GM19455 (cell line): ENCODE measurements around the gene COQ8B.
"Not testable (repeated sequence)": the region's sequence is repeated elsewhere in the genome, so short reads cannot be mapped to it uniquely, and the experiment has no call there.

Experiments
- ATAC-seq: cut with Tn5 transposase; IDR thresholded peaks from one replicate; pipeline ENCODE4 v1.9.1; 2021; ENCODE audit not compliant: unreplicated experiment

COQ8B gene

GRCh38 chr19:40716482-40717324 is at the start of gene COQ8B, which contains the start of gene ITPKC:
TSS of gene COQ8B (minus strand) at chr19:40716886. CDS start at chr19:40714632, 2,254 bp downstream.
TSS of gene ITPKC (plus strand) at chr19:40717112. CDS start at chr19:40717136, 24 bp downstream.
- peak; percentile 62 for ATAC-seq

GRCh38 chr19:40766385-40766784 is 49.7 kb upstream of the COQ8B start:
- not testable (repeated sequence) for ATAC-seq

DNA sequence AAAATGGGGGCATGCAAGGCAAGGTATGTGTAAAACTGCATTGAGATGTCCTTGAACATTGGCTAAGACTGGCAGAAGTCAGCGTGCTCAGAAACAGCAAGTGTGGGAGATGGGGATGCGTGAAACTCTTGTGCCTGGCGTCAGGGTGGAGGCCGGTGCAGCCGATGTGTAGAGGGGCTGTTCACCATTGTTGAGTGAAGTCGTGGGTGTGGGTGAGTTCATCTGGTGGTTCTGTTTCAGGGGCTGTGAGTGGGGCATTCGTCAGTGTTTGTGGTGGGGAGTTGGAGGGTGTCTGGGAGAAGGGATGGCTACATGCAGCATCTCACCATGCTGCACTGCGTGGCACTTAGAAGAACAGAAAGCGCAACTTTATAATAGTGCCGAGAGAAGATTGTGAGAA is 47.3 kb upstream of the COQ8B start:
- ATAC-seq: no peak

- no peak for ATAC-seq
Observed at GRCh38 chr19:40763526-40763925, 46.8 kb upstream of the COQ8B start.

DNA sequence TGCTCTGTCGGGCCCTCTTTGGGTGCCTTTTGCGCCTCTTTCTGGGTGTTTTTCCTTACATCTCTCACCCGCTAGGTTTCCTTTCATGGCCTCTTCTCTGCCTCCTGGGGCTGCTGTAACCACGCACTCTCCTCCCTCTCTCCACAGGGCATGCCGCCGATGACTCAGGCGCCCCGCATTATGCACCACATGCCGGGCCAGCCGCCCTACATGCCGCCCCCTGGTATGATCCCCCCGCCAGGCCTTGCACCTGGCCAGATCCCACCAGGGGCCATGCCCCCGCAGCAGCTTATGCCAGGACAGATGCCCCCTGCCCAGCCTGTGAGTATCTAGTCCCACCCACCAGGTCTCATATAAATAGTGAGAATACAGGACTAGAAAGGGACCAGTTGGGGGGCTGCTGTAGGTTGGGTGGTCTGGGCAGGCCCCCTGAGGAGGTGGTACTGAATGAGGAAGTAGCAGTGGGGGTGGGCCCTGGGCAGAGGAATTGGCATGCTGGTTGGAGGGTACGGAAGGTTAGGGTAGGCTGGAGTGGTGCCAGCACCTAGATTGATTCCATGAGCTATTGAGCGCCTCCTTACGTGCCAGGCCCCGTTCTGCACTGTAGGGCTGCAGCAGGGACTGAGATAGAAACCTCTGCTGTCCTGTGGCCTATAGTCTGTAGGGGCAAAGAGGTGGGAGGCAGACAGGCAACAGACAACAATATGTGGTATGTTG is 46.2 kb upstream of the COQ8B start:
- ATAC-seq: no peak

DNA sequence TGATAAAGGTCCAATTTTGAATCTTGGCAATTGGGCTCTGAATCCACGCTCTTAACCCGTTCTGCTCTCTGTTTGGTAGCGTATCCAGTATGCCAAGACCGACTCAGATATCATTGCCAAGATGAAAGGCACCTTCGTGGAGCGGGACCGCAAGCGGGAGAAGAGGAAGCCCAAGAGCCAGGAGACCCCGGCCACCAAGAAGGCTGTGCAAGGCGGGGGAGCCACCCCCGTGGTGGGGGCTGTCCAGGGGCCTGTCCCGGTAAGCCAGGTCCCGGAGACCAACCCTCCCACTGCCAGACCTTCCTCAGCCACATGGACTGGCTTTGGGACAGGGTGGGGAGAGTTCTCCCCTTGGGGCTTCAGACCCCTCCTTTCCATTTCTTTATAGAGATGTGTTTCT is 42.7 kb upstream of the COQ8B start:
- no peak for ATAC-seq

- ATAC-seq: no peak
Observed at GRCh38 chr19:40758491-40758890, 41.8 kb upstream of the COQ8B start.

DNA sequence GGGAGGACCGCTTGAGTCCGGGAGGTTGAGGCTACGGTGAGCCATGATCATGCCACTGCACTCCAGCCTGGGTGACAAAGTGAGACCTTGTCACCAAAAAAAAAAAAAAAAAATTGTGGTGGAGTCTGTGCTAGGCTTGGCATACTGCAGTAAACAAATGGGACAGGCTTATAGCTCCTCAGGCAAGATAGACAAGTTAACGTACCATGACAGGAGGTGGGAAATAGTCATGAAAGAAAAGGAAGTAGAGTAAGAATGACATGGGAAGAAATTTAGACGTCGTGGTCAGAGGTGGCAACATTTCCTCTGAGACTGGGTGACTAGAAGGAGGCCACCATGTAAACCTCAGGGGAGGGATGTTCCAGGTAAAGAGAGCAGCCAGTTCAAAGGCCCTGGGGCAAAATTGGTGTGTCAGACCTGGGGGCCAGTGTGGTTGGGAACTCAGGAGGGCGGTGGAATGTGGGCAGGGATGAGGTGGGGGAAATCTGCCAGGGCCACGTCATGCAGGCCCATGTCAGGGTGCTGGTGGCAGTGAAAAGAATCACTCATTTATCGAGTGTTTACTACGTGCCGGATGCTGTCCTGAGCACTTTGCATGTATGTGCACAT is 39.9 kb upstream of the COQ8B start:
- ATAC-seq: no peak

GRCh38 chr19:40755791-40756190 is 39.1 kb upstream of the COQ8B start:
- ATAC-seq: no peak

GRCh38 chr19:40755248-40755624 is 38.5 kb upstream of the COQ8B start:
- ATAC-seq: no peak

GRCh38 chr19:40754611-40755247 is 38.0 kb upstream of the COQ8B start:
- no peak for ATAC-seq

DNA sequence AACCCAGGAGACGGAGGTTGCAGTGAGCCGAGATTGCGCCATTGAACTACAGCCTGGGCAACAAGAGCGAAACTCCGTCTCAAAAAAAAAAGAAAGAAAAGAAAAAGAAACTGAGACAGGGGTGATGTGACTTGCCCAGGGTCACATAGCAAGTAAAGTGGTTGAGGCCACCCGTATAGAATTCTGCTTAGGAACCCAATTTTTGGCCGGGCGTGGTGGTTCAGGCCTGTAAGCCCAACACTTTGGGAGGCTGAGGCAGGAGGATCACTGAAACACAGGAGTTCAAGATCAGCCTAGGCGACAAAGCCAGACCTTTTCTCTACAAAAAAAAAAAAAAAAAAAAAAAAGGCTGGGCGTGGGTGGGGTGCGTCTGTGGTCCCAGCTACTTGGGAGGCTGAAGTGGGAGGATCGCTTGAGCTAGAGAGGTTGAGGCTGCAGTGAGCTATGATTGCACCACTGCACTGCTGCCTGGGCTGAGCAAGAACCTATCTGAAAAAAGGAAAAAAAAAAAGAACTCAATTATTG is 35.6 kb upstream of the COQ8B start:
- no peak for ATAC-seq

DNA sequence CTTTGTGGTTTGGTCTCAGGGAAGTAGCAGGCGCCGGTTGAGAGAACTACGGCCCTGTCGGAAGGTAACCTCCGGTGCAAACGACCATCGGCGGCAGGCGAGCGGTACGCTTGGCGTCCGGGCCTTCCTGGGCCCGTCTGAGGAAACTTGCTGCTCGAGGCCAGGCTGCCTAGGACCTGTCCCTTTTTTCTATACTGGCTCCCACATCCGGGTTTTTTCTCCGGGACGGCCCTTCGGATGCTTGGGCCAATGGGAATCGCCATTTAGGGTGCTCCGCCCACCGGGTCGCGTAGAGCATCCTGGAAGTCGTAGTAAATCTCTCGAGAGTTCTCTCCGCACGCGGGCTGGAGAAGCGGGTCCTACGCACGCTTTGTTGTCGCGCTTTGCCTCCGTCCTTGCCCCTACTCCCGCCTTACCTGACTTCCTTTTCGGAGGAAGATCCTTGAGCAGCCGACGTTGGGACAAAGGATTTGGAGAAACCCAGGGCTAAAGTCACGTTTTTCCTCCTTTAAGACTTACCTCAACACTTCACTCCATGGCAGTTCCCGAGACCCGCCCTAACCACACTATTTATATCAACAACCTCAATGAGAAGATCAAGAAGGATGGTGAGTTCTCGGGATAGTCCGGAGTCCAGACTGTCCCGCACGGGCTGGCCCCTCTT is 34.3 kb upstream of the COQ8B start, which contains the start of gene SNRPA:
Gene SNRPA, plus strand, starts transcription at position 330 of the 664 bp plus-strand sequence. Its CDS starts 206 bp downstream, at position 536.
- peak; percentile 50 for ATAC-seq

DNA sequence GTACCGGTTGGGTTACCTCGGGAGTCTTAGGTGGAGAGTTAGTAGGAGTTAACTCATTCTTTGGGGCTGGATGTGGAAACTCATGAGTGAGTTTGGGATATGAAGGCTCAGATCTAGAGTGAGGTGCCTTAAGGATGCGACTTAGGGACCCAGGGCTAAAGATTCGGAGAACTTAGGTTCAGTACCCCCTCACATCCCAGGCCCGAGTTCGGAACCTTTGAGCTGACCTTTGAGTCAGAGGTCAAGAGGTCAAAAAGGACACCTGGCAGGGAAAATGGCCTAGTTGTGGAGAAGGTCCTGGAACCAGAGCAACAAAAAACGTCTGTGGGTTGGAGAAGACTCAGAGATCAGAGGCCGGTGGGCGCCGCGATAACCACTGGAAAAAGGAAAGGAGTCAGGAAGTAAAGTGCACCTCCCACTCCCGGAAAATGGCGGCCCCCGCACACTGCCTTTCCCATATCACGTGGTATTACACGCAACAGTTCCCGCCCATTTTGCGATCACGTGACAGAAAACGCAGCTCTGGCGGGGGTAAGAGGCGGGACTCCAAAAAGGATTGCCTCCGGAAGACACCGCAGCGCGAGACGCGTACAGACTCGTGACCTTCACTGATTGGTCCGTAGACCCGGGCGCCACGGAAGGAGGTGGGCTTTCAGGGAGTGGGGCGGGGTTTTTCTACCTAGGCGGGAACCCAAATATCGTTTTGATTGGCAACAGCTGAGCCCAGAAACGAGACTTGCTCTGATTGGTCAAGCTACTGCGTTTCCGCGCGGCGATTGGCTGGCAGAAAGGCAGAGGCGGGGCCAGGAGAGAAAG is 33.6 kb upstream of the COQ8B start, which contains the start of gene ACTMAP:
Gene ACTMAP, minus strand, starts transcription at position 420 of the 816 bp plus-strand sequence. CDS start 674 bp downstream, outside the sequence.
- peak; percentile 79 for ATAC-seq

DNA sequence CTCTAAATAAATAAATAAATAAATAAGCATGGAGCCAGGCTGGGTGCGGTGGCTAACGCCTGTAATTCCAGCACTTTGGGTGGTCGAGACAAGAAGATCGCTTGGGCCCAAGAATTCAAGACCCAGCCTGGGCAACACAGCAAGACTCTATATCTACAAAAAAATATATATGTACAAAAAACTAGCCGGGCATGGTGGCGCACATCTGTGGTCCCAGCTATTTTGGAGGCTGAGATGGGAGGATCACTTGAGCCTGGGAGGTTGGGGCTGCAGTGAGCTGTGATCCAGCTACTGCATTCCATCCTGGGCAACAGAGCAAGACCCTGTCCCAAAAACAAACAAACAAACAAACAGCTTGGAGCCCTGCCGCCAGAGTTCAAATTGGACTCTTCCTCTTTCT is 30.9 kb upstream of the COQ8B start:
- ATAC-seq: no peak

GRCh38 chr19:40745402-40745780 is 28.7 kb upstream of the COQ8B start:
- ATAC-seq: no peak

DNA sequence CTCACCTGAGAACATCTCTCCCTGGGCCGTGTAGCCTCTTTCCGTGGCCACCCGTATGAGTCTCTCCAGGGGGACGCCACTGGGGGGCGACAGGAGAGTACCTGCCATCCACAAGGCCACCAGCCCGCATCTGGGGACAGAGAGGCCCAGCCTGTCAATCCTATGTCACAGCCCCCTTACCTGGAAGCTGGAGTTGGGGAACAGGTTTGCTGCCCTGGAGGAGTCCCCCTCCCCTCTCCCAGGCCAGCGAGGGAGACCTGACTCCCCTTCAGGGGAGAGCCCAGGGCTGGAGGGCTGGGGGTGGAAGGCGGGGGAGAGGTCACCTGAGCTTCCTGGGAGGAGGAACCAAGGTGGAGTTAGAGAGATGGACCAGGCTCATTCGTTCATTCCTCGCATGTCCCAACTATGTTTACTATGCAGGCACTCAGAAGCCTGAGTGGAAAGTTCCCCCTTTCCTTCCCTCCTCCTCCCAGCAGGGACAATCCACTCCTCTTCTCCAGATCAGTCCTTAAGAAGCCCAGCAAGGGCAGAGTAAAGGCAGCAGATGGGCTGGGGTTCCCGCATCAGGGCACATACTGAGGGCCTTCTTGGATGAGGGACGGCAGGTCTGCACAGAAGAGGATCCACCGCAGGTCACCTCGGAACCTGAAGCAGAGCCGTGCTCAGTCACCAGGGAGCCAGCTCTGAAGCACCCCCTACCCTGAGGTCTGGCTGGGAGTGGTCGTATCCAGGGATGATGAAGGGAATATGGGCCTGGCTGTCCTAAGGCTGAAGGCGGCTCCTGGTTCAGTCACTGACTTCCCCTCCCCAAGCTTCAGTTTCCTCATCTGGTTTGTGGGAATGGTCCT is 28.1 kb upstream of the COQ8B start:
- no peak for ATAC-seq

GRCh38 chr19:40743926-40744325 is 27.2 kb upstream of the COQ8B start:
- ATAC-seq: no peak
